Suppressor macrophage treated with lipopolysaccharide for 1 hour (primary cell): ENCODE measurements around the gene ZNF786.
A peak's percentile ranks its signal among the peaks of the same experiment; 100 is the strongest.
"Not testable (repeated sequence)": the region's sequence is repeated elsewhere in the genome, so short reads cannot be mapped to it uniquely, and the experiment has no call there.

ENCODE experiments used
- DNase-seq, 3 donors: peaks; one replicate each; pipeline ENCODE4 v3.0.0-alpha.2; 2020 to 2022

Gene ZNF786

DNA sequence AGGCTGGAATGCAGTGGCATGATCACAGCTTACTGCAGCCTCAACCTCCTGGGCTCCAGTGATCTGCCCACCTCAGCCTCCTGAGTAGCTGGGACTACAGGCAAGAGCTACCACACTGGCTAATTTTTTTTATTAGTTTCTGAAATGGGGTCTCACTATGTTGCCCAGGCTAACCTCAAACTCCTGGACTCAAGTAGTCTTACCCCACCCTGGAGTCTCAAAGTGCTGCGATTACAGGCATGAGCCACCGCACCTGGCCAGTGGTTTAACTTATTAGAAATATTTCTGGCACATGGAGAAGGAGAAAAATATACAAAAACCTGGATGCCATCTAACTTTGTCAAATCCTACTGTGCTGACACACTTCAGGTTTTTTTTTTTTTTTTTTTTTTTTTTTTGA is 15.2 kb downstream of the ZNF786 start:
- DNase-seq = no peak

- DNase-seq = no peak
Observed at GRCh38 chr7:149074116-149074885, 16.2 kb downstream of the ZNF786 start.

DNA sequence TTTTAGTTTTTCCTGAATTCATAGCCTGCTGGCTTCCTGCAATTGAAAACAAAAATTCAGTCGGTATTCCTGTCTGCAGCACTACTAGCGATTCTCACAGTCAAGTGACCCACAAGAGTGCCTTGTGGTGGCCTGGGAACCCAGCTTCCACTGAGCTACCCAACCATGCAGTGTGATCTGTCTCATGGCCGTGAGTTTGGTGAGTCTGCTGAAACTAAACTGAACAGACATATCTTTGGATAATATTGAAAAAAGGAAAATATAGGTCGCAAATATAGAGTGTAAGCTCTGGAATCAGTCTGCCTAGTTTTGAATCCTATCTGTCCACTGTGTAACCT is 18.1 kb downstream of the ZNF786 start:
- no peak for DNase-seq

DNA sequence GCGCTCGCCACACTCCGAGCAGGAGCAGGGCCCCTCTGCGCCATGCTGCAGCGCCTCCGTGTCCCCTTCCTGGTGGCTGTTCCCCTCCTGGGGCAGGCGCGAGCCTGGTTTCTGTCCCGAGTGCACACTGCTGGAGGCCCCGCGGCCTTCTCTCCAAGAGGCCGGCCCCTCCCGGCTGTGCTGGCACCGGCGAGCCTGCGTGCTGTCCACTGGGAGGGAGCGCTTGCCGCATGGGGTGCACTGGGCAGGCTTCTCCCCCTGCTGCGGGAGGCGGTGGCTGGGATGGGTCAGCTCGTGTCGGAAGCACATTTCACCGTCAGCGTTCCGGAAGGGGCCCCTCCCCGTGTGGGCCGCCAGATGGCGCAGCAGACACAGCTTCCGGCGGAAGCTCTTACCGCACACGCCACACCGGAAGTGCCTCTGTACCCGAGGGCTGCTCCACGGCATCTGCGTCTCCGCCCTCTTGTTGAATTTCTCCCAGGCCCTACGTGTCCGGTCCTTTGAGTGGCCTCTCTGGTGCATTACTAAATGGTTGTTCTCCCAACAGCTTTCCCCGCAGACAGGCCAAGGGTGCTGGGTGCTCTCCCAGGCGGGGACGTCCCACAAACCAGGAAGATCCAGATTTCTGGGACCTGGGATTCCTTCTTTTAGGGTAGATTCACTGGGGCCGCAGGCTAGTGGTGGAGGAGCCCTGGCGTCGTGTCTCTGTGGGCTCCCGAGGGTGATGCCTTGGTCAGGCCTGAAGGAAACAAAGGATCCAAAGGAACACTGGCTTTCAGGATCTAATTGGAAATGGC is 18.7 kb downstream of the ZNF786 start:
- peak; percentile 55 to 63 (median 60) for DNase-seq

GRCh38 chr7:149071182-149071635 is 19.3 kb downstream of the ZNF786 start:
- no peak for DNase-seq

GRCh38 chr7:149070372-149071125 is 20.0 kb downstream of the ZNF786 start:
- no peak for DNase-seq

GRCh38 chr7:149067869-149068268 is 22.6 kb downstream of the ZNF786 start:
- DNase-seq = no peak

- DNase-seq = peak; percentile 30 to 67 (median 56)
Observed at GRCh38 chr7:149063476-149063875, 27.0 kb downstream of the ZNF786 start.

- DNase-seq = not testable (repeated sequence)
Observed at GRCh38 chr7:149062217-149062899, 28.2 kb downstream of the ZNF786 start.

- no peak for DNase-seq
Observed at GRCh38 chr7:149060156-149060555, 30.4 kb downstream of the ZNF786 start.

- no peak for DNase-seq
Observed at GRCh38 chr7:149053885-149054284, 36.6 kb downstream of the ZNF786 start.

GRCh38 chr7:149053384-149053783 is 37.1 kb downstream of the ZNF786 start:
- no peak for DNase-seq

DNA sequence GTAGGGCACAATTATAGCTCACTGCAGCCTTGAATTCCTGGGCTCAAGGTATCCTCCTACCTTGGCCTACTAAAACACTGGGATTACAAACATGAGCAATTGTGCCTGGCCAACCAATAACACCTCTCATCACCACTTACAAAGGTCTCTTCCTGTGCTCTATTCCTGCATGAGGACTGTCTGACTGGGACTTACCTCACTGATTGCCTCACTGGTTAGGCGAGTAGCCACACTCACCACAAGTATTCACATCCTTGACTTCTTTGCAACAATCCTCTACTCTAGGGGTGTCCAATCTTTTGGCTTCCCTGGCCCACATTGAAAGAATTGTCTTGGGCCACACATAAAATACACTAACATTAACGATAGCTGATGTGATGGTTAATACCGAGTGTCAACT is 39.6 kb downstream of the ZNF786 start:
- no peak for DNase-seq

GRCh38 chr7:149048805-149049204 is 41.7 kb downstream of the ZNF786 start:
- no peak for DNase-seq

- no peak for DNase-seq
Observed at GRCh38 chr7:149046416-149046815, 44.1 kb downstream of the ZNF786 start.

GRCh38 chr7:149043936-149044335 is 46.6 kb downstream of the ZNF786 start:
- no peak for DNase-seq

DNA sequence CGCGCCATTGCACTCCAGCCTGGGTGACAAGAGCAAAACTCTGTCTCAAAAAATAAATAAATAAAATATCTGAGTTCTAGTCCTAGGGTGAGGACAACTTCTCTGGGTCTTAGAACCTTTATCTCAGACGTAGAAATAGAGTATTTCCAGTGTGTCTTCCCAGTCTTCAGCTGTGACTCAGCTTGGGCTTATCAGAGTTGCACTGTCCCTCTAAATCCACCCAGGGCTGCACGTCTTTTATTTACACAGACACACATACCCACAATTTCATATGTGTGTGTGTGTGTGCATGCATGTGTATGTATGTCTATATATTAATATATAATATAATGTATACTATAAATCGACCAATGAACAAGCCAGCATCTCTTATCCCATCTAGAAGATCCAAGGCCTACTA is 49.2 kb downstream of the ZNF786 start:
- DNase-seq = no peak

DNA sequence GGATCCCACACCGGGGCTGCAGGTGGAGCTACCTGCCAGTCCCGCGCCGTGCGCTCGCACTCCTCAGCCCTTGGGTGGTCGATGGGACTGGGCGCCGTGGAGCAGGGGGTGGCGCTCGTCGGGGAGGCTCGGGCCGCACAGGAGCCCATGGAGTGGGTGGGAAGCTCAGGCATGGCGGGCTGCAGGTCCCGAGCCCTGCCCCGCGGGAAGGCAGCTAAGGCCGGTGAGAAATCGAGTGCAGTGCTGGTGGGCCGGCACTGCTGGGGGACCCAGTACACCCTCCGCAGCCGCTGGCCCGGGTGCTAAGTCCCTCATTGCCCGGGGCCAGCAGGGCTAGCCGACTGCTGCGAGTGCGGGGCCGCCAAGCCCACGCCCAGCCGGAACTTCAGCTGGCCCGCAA is 51.9 kb downstream of the ZNF786 start:
- DNase-seq = not testable (repeated sequence)

DNA sequence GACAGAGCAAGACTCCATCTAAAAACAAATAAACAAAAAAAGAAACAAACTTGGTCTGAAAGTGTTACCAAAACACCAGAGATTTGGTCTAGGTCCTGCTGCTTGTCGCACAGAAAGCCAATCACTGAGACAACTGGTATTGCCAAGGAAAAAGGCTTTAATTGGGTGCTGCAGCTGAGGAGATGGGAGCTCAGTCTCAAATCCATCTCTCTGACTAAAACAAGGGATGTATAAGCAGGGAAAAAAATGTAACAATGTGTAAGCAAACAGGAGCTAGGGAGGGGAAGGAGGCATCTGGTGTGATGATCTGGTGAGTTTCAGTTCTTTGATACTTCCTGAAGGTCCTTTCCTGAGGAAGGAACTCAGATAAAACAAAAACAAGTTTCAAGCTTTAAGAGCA is 53.8 kb downstream of the ZNF786 start:
- DNase-seq = no peak

DNA sequence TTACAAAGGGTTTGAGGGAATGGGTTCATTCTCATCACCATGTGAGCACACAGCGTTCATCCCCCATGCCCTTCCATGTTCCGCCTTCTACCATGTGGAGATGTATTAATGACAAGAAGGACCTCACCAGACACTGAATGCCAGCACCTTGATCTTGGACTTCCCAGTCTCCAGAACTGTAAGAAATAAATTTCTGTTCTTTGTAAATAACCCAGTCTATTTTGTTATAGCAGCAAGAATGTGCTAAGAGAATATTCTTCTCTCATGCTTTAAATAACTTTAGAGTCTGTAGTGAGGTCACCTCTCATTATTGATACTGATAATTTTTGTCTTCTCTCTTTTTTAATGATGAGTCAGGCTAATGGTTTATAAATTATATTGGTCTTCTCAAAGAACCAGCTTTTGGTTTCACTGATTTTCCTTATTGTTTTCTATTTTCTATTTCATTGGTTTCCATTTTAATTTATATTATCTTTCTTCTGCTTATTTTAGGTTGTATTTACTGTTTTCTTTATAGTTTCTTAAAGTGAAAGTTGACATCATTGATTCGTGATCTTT is 59.1 kb downstream of the ZNF786 start:
- no peak for DNase-seq

- not testable (repeated sequence) for DNase-seq
Observed at GRCh38 chr7:149030439-149030838, 60.1 kb downstream of the ZNF786 start.

GRCh38 chr7:149028346-149029109 is 62.0 kb downstream of the ZNF786 start, which contains the start of gene PDIA4:
PDIA4 (minus strand) TSS chr7:149028505; CDS start chr7:149028408, 97 bp downstream.
- peak; percentile 99 to 100 (median 100) for DNase-seq
